HepG2 (cell line): Measurements from ENCODE around the gene FUT3. TPM values are rescaled to one million over a fixed set of nuclear protein-coding genes. Genes with fewer than 3 reads are reported as not detected.

Experiments
- ATF7-NPFF ChIP-seq: sonication (generic); formaldehyde crosslinking; IDR thresholded peaks from 2 replicates; pipeline ENCODE4 v1.8.1; 2023; ENCODE audit warnings: mild to moderate bottlenecking, low read depth, missing genetic modification reagents, moderate library complexity
- CHD2 ChIP-seq: IDR thresholded peaks from 2 replicates; pipeline ENCODE4 v1.6.1; 2011; ENCODE audit warnings: low read depth, low read length, improper control_type of control experiment
- HES4 ChIP-seq: sonication (generic); formaldehyde crosslinking; IDR thresholded peaks from 2 replicates; pipeline ENCODE4 v1.9.0; 2021; ENCODE audit warnings: mild to moderate bottlenecking, missing genetic modification reagents, borderline replicate concordance
- HHEX ChIP-seq: IDR thresholded peaks from 2 replicates; pipeline ENCODE4 v1.6.1; 2016; ENCODE audit warnings: control low read depth
- HNRNPLL ChIP-seq: fragments of 200-400 bp; formaldehyde crosslinking; IDR thresholded peaks from 2 replicates; pipeline ENCODE4 v1.6.1; 2017; ENCODE audit warnings: mild to moderate bottlenecking, low read depth, low read length; ENCODE audit not compliant: poor library complexity, severe bottlenecking
- NFYC ChIP-seq: IDR thresholded peaks from 2 replicates; pipeline ENCODE4 v1.6.1; 2016; ENCODE audit warnings: missing genetic modification reagents, missing compliant biosample characterization
- SOX5 ChIP-seq: IDR thresholded peaks from 2 replicates; pipeline ENCODE4 v1.6.1; 2016; ENCODE audit warnings: borderline replicate concordance
- SPEN ChIP-seq: sonication (generic); formaldehyde crosslinking; IDR thresholded peaks from 2 replicates; pipeline ENCODE4 v1.5.1; 2020; ENCODE audit warnings: low read depth, mild to moderate bottlenecking, missing genetic modification reagents
- TOE1 ChIP-seq: sonication (generic); formaldehyde crosslinking; IDR thresholded peaks from 2 replicates; pipeline ENCODE4 v1.4.0; 2020; ENCODE audit warnings: mild to moderate bottlenecking, missing genetic modification reagents
- ZNF160 ChIP-seq: sonication (generic); formaldehyde crosslinking; IDR thresholded peaks from 2 replicates; pipeline ENCODE4 v1.8.0; 2022; ENCODE audit warnings: mild to moderate bottlenecking, inconsistent platforms, missing genetic modification reagents
- ZNF484 ChIP-seq: sonication (generic); formaldehyde crosslinking; IDR thresholded peaks from 2 replicates; pipeline ENCODE4 v1.5.1; 2020; ENCODE audit warnings: mild to moderate bottlenecking, low read depth, missing genetic modification reagents, borderline replicate concordance
- ZSCAN21 ChIP-seq: sonication (generic); formaldehyde crosslinking; IDR thresholded peaks from 2 replicates; pipeline ENCODE4 v1.8.0; 2022; ENCODE audit warnings: mild to moderate bottlenecking, missing genetic modification reagents, moderate library complexity, borderline replicate concordance
- ZSCAN29 ChIP-seq: sonication (generic); formaldehyde crosslinking; conservative IDR thresholded peaks from 2 replicates; pipeline ENCODE4 v1.4.0; 2020; ENCODE audit warnings: mild to moderate bottlenecking, missing genetic modification reagents
- polyA plus RNA-seq, 8 experiments: library from polyadenylated mRNA; depleted of rRNA in 3 of 8; stranded (reverse) in 7 of 8; unstranded in 1 of 8; fragments of >200 nt; fragmentation: Illumina TruSeq in 4 of 8; extraction: Trizol in 4 of 8; gene quantifications; 2 replicates each; pipeline versions ENCODE4 v1.2.1 to v1.2.3, GENCODE V29; 2011 to 2016; ENCODE audit warnings: low read depth in 4 of 8, missing spikeins in 1 of 8, mixed read lengths in 1 of 8; ENCODE audit not compliant: insufficient read depth in 1 of 8
- total RNA-seq, 5 experiments: library from RNA; depleted of rRNA; stranded (reverse); fragments of >200 nt; fragmentation: Illumina TruSeq; extraction: Trizol; gene quantifications; 2 replicates each; pipeline ENCODE4 v1.2.3, GENCODE V29; 2016; ENCODE audit warnings: low read depth in 1 of 5
- TF ChIP-seq, protein P1 (sequence below): sonication (generic); formaldehyde crosslinking; IDR thresholded peaks from 2 replicates; pipeline ENCODE4 v1.5.1; 2020; ENCODE audit warnings: mild to moderate bottlenecking, missing genetic modification reagents, moderate library complexity
- TF ChIP-seq, protein P2 (sequence below): sonication (generic); formaldehyde crosslinking; IDR thresholded peaks from 2 replicates; pipeline ENCODE4 v1.8.1; 2022; ENCODE audit warnings: low read depth, mild to moderate bottlenecking, missing genetic modification reagents
- TF ChIP-seq, protein P3 (sequence below): sonication (generic); formaldehyde crosslinking; IDR thresholded peaks from 2 replicates; pipeline ENCODE4 v1.4.0; 2020; ENCODE audit warnings: missing genetic modification reagents, borderline replicate concordance

FUT3 gene
- total and polyA plus RNA-seq, 2 of the 13 experiments (the other 11 are each of a cell fraction or from before 2014, with no cell fraction given), result 0.53 to 1.1 TPM

DNA sequence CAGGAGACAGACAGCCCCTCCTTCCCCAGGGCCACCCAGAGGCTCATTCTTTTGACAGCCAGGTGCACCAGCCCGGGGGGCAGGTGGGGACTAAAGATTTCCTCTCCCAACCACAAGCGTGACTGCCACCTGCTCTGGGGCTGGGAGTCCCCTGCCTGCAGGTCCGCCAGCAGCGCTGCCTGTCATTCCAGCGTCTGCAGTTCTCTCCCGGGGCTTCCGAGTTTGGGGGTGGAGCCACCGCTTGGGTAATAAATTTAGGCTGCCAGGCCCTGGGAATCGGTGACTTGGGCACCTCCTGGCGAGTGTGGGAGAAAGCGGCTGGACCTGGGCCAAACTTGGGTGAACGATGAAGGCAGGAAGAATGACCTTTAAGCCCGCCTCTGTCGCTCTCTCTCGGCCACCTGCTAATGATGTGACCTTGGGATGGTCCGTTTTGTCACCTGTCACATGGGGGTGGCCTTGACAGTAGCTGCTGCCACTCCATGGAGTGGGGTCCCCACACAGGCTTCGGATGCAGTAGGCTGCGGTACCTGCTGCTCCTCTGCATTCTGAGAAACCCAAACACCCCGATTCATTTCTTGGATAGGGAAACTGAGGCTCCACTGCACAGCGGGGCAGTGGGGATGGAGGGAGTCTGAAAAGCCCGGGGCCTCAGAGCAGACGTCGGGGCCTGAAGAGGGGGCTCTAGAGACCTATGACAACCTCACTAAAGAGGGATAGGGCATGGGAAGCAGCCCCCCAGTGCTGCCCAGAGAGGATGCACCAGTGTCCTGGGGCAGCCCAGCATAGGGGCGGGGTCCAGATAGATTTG is 24.5 kb downstream of the FUT3 start (continued):
- TF ChIP-seq NFYC (CRISPR knock-in tag) (no peak), TOE1 (CRISPR knock-in tag) (no peak), ZSCAN21 (CRISPR knock-in tag) (peak; percentile 73; the same call in 1 of the 2 replicates), CHD2 (no peak), ZNF484 (no peak), HHEX (CRISPR knock-in tag) (peak; percentile 15; the same call in 1 of the 2 replicates), SOX5 (CRISPR knock-in tag) (peak; percentile 61; the same call in 1 of the 2 replicates), ZNF160 (0 out of 2 replicates have a peak, but pooled peaks have one; percentile 22), HES4 (CRISPR knock-in tag) (no peak), ZSCAN29 (CRISPR knock-in tag) (peak; percentile 73; the same call in 1 of the 2 replicates), SPEN (CRISPR knock-in tag) (peak; percentile 81), HNRNPLL (peak; percentile 38), ATF7-NPFF (peak; percentile 40; the same call in 1 of the 2 replicates)
- TF ChIP-seq, protein P1, sequence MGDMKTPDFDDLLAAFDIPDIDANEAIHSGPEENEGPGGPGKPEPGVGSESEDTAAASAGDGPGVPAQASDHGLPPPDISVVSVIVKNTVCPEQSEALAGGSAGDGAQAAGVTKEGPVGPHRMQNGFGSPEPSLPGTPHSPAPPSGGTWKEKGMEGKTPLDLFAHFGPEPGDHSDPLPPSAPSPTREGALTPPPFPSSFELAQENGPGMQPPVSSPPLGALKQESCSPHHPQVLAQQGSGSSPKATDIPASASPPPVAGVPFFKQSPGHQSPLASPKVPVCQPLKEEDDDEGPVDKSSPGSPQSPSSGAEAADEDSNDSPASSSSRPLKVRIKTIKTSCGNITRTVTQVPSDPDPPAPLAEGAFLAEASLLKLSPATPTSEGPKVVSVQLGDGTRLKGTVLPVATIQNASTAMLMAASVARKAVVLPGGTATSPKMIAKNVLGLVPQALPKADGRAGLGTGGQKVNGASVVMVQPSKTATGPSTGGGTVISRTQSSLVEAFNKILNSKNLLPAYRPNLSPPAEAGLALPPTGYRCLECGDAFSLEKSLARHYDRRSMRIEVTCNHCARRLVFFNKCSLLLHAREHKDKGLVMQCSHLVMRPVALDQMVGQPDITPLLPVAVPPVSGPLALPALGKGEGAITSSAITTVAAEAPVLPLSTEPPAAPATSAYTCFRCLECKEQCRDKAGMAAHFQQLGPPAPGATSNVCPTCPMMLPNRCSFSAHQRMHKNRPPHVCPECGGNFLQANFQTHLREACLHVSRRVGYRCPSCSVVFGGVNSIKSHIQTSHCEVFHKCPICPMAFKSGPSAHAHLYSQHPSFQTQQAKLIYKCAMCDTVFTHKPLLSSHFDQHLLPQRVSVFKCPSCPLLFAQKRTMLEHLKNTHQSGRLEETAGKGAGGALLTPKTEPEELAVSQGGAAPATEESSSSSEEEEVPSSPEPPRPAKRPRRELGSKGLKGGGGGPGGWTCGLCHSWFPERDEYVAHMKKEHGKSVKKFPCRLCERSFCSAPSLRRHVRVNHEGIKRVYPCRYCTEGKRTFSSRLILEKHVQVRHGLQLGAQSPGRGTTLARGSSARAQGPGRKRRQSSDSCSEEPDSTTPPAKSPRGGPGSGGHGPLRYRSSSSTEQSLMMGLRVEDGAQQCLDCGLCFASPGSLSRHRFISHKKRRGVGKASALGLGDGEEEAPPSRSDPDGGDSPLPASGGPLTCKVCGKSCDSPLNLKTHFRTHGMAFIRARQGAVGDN (CRISPR knock-in tag), result peak; percentile 95
- TF ChIP-seq, protein P2, sequence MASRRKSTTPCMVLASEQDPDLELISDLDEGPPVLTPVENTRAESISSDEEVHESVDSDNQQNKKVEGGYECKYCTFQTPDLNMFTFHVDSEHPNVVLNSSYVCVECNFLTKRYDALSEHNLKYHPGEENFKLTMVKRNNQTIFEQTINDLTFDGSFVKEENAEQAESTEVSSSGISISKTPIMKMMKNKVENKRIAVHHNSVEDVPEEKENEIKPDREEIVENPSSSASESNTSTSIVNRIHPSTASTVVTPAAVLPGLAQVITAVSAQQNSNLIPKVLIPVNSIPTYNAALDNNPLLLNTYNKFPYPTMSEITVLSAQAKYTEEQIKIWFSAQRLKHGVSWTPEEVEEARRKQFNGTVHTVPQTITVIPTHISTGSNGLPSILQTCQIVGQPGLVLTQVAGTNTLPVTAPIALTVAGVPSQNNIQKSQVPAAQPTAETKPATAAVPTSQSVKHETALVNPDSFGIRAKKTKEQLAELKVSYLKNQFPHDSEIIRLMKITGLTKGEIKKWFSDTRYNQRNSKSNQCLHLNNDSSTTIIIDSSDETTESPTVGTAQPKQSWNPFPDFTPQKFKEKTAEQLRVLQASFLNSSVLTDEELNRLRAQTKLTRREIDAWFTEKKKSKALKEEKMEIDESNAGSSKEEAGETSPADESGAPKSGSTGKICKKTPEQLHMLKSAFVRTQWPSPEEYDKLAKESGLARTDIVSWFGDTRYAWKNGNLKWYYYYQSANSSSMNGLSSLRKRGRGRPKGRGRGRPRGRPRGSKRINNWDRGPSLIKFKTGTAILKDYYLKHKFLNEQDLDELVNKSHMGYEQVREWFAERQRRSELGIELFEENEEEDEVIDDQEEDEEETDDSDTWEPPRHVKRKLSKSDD (CRISPR knock-in tag), result 0 out of 2 replicates have a peak, but pooled peaks have one; percentile 50
- TF ChIP-seq, protein P3, sequence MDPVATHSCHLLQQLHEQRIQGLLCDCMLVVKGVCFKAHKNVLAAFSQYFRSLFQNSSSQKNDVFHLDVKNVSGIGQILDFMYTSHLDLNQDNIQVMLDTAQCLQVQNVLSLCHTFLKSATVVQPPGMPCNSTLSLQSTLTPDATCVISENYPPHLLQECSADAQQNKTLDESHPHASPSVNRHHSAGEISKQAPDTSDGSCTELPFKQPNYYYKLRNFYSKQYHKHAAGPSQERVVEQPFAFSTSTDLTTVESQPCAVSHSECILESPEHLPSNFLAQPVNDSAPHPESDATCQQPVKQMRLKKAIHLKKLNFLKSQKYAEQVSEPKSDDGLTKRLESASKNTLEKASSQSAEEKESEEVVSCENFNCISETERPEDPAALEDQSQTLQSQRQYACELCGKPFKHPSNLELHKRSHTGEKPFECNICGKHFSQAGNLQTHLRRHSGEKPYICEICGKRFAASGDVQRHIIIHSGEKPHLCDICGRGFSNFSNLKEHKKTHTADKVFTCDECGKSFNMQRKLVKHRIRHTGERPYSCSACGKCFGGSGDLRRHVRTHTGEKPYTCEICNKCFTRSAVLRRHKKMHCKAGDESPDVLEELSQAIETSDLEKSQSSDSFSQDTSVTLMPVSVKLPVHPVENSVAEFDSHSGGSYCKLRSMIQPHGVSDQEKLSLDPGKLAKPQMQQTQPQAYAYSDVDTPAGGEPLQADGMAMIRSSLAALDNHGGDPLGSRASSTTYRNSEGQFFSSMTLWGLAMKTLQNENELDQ (CRISPR knock-in tag), result no peak
